ENCODE data around the gene DMXL1. TPM values are rescaled to one million over a fixed set of nuclear protein-coding genes. Genes with fewer than 3 reads are reported as not detected.
"Not testable (repeated sequence)": the region's sequence is repeated elsewhere in the genome, so short reads cannot be mapped to it uniquely, and the experiment has no call there.

The DMXL1 gene
- total RNA-seq, 1 donor from 2014 or later = 45.5 TPM

GRCh38 chr5:119179857-119180641 lies 109.2 kb downstream of the DMXL1 start:
- no peaks in the 10 kb centered on the region for H3K9me3 ChIP-seq (ENCODE audit: low read depth)
- no peaks in the 10 kb centered on the region for H3K79me2 ChIP-seq (ENCODE audit: low read depth)
- no peak overlapping the region for H3K4me2 ChIP-seq
- H3K27me3 ChIP-seq = no peaks in the 10 kb centered on the region
- Mint-ChIP-seq H3K9me3 (no peaks in the 10 kb centered on the region), H3K27me3 (ENCODE audit: insufficient read depth, low read depth) (no peaks in the 10 kb centered on the region), H3K27ac (no peak overlapping the region), H3K4me3 (no peak overlapping the region), H3K36me3 (peaks cover 5% of the 10 kb centered on the region), H3K4me1 (no peaks in the 10 kb centered on the region)
- no peak overlapping the region for H2AFZ ChIP-seq (replicated peaks)
- TF ChIP-seq EZH2phosphoT487 (IDR thresholded peaks at IDR 0.05) (no peak), EZH2 (IDR thresholded peaks at IDR 0.05) (no peak), CTCF (IDR thresholded peaks at IDR 0.05) (no peak)
- no peak overlapping the region for H3K27ac ChIP-seq
- H3F3A ChIP-seq (ENCODE audit: low read depth) = no peaks in the 10 kb centered on the region
- no peak overlapping the region for H3K4me3 ChIP-seq
- H3K4me1 ChIP-seq = no peaks in the 10 kb centered on the region
- H4K20me1 ChIP-seq (ENCODE audit: low read depth) = no peaks in the 10 kb centered on the region
- no peak overlapping the region for H3K9ac ChIP-seq
- no peaks in the 10 kb centered on the region for H3K36me3 ChIP-seq
- DNase-seq (ENCODE audit: low spot score) = no peak

GRCh38 chr5:119185512-119185911 lies 114.6 kb downstream of the DMXL1 start:
- not testable (repeated sequence) for H3K27ac ChIP-seq; H3K9me3 ChIP-seq (ENCODE audit: low read depth); H3F3A ChIP-seq (ENCODE audit: low read depth); H3K4me1 Mint-ChIP-seq; H3K27ac Mint-ChIP-seq; H3K27me3 Mint-ChIP-seq (ENCODE audit: insufficient read depth, low read depth); H4K20me1 ChIP-seq (ENCODE audit: low read depth); DNase-seq (ENCODE audit: low spot score); H3K4me2 ChIP-seq; H3K9ac ChIP-seq; H3K36me3 ChIP-seq; H3K4me1 ChIP-seq; H3K4me3 ChIP-seq; H3K79me2 ChIP-seq (ENCODE audit: low read depth); H3K4me3 Mint-ChIP-seq; H2AFZ ChIP-seq (replicated peaks); H3K36me3 Mint-ChIP-seq; H3K27me3 ChIP-seq; H3K9me3 Mint-ChIP-seq

- H3K4me1 ChIP-seq = peaks cover 3% of the 10 kb centered on the region
- no peak overlapping the region for H3K4me3 ChIP-seq
- Mint-ChIP-seq H3K4me1 (peaks cover 3% of the 10 kb centered on the region), H3K4me3 (no peak overlapping the region), H3K36me3 (peaks cover 9% of the 10 kb centered on the region), H3K27me3 (ENCODE audit: insufficient read depth, low read depth) (no peaks in the 10 kb centered on the region), H3K9me3 (no peaks in the 10 kb centered on the region), H3K27ac (no peak overlapping the region)
- H3K79me2 ChIP-seq (ENCODE audit: low read depth) = no peaks in the 10 kb centered on the region
- TF ChIP-seq EZH2phosphoT487 (IDR thresholded peaks at IDR 0.05) = no peak
- no peak for TF ChIP-seq CTCF (IDR thresholded peaks at IDR 0.05)
- TF ChIP-seq EZH2 (IDR thresholded peaks at IDR 0.05) = no peak
- DNase-seq (ENCODE audit: low spot score) = no peak
- H3K9ac ChIP-seq = no peak overlapping the region
- no peak overlapping the region for H3K4me2 ChIP-seq
- H3K27me3 ChIP-seq = no peaks in the 10 kb centered on the region
- no peaks in the 10 kb centered on the region for H3K9me3 ChIP-seq (ENCODE audit: low read depth)
- H3K27ac ChIP-seq = no peak overlapping the region
- H3F3A ChIP-seq (ENCODE audit: low read depth) = no peaks in the 10 kb centered on the region
- H2AFZ ChIP-seq (replicated peaks) = no peak overlapping the region
- no peaks in the 10 kb centered on the region for H3K36me3 ChIP-seq
- no peaks in the 10 kb centered on the region for H4K20me1 ChIP-seq (ENCODE audit: low read depth)
These were observed 117.1 kb downstream of the DMXL1 start for GRCh38 chr5:119187776-119188529.
